GM19193 (cell line): ENCODE data around the gene NDUFB10.

Experiments
- POLR2A ChIP-seq: IDR thresholded peaks from 4 replicates; pipeline ENCODE4 v1.6.1; 2011; ENCODE audit not compliant: insufficient read depth, insufficient read length; ENCODE audit errors: extremely low read depth

NDUFB10 gene

GRCh38 chr16:1959269-1960039 lies at the start of gene NDUFB10:
NDUFB10 (plus strand) TSS chr16:1959538; CDS start chr16:1959625, 87 bp downstream.
- TF ChIP-seq POLR2A = peak; percentile 79

- no peak for TF ChIP-seq POLR2A
Measured at GRCh38 chr16:1909561-1910231, 49.6 kb upstream of the NDUFB10 start.

GRCh38 chr16:1911467-1912214 lies 47.7 kb upstream of the NDUFB10 start:
- TF ChIP-seq POLR2A = no peak

- TF ChIP-seq POLR2A = no peak
Measured at GRCh38 chr16:1912215-1912543, 47.2 kb upstream of the NDUFB10 start.

- TF ChIP-seq POLR2A = no peak
Measured at GRCh38 chr16:1913327-1914083, 45.8 kb upstream of the NDUFB10 start.

- no peak for TF ChIP-seq POLR2A
Measured at GRCh38 chr16:1914084-1914608, 45.2 kb upstream of the NDUFB10 start.

DNA sequence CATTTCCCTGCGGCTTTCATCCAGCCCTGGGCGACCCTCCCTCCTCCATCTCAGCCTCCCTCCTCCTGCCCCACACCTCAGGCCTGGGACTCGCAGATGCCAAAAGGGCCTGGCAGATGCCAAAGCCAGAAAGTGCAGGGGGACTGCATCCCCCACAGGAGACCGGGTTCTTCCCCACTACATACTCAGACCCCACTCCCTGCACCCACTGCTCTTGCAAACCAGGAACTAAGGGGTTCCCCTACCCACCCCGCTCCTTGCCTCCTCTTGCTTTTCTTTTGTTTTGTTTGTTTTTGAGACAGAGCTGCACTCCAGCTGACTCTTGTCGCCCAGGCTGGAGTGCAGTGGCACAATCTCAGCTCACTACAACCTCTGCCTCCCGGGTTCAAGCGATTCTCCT lies 44.4 kb upstream of the NDUFB10 start:
- TF ChIP-seq POLR2A = no peak

DNA sequence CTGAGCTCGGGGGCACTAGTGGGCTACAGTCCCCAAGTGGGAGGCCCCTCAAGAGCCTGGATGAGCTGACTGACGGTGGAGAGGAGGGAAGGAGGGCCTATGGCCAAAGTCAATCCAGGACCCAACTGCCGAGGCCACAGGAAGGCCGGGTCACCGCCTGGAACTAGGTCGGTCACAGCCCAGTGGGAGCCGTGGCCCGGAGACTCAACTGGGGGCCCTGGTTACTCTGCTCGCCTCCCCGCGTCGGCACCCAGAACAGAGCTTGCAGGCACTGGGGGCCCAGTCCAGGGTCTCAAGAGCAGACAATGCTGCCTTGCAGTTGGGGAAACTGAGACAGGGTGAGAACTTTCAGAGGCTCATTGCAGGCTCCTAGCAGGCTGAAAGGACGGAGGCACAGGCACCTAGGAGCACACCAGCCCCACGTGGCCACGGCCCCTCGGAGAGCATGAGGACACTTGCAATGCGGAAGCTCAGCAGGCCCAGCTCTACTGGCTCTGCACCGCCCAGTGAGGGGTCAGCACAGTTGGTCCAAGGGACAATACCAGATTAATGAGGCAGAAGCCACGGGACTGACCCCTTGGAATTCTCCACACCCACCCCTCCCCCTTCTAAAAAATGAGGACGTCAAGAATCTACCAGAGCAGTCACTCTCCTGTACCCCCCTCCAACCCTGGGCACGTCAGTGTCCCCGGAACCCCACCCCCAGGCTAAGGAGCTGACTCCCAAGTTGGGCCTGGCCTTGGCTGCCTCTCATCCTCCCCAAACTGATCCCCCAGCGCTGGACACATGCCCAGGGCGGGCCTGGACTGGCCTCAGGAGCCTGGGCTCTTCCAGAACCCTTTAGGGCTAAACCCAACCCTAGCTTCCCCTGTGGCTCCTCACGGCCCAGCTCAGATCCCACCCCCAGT lies 43.4 kb upstream of the NDUFB10 start:
- TF ChIP-seq POLR2A = no peak

DNA sequence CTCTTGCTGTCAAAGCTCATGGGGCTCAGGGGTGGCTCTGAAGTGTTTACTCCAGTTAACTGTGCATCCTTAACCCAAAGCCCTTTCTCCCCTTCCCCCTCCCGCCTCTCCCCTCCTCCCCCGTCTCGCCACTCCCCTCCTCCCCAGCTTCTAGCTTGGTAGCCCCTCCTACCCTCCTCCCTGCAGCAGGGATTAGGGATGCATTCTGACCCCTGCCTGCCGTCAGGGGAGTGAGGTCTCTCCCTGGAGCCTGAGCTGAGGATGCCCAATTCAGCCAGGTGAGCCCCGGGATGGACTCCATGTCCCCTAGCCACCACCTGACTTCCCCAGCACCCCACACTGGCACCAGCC lies 42.7 kb upstream of the NDUFB10 start:
- no peak for TF ChIP-seq POLR2A

- no peak for TF ChIP-seq POLR2A
Measured at GRCh38 chr16:1917056-1917664, 42.2 kb upstream of the NDUFB10 start.

DNA sequence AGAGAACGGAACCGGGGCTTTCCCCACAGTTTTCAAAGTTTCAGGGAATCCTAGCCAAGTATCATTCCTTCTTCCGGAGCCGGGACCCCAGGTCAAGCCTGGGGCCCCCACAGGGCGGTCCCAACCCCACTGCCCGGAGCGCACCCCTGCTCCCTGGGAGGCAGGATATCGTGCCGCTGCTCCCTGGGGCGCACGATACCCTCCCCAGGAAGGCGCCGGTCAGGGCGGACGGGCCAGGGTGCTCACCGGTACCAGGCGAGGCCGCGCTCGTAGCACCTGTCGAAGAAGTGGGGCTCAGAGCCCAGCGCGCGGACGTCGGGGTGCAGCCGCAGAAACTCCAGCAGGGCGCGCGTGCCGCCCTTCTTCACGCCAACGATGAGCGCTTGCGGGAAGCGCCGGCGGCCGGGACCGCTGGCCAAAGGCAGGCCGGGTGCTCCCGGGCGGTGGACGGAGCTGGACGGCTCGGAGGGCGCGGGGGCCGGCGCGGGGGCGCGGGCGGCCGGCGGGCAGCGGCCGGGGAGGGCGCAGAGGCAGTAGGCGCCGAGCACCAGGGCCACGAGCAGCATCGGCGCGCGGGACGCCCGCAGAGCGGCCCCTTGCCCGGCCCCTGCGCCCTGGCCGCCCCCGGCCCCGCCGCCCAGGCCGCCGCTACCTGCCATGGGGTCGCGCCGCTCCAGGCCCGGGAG lies 41.5 kb upstream of the NDUFB10 start:
- no peak for TF ChIP-seq POLR2A

GRCh38 chr16:1918351-1919326 lies 40.7 kb upstream of the NDUFB10 start, which contains the start of gene HS3ST6:
HS3ST6 (minus strand) TSS chr16:1918415; CDS start chr16:1918323, 92 bp downstream.
- no peak for TF ChIP-seq POLR2A
